GM12878 (cell line): ENCODE measurements around the gene RAB36. TPM values are rescaled to one million over a fixed set of nuclear protein-coding genes. Genes with fewer than 3 reads are reported as not detected.

Experiments
- ATAC-seq: fragments of 200-7000 bp; cut with Tn5 transposase; 3 replicates; pipeline ENCODE4 v1.9.1; 2020; ENCODE audit warnings: mild to moderate bottlenecking, moderate library complexity
- BruUV-seq: library from RNA; stranded (reverse); fragments of 400-500 nt; replicated peaks from 2 replicates; lab custom pipeline; 2021; lab: Mats Ljungman, UMichigan
- CTCF ChIA-PET: fragments of 300-600 bp; sonication (Branson Sonifier 250); formaldehyde crosslinking; extraction: SDS; loops from one replicate; lab custom pipeline; 2021; ENCODE audit warnings: inconsistent platforms; lab: Yijun Ruan, JAX
- POLR2A ChIA-PET: fragments of 350-600 bp; formaldehyde crosslinking; extraction: SDS; loops from one replicate; lab custom pipeline; 2021; ENCODE audit warnings: inconsistent platforms; lab: Charles Lee
- RAD21 ChIA-PET: fragments of 300-600 bp; sonication (Branson Sonifier 250); formaldehyde crosslinking; loops from one replicate; lab custom pipeline; 2023; ENCODE audit warnings: antibody characterized with exemption; ENCODE audit not compliant: unreplicated experiment; lab: Charles Lee
- SMC1A ChIA-PET: fragments of 300-600 bp; sonication (Branson Sonifier 250); formaldehyde crosslinking; loops from one replicate; lab custom pipeline; 2023; ENCODE audit not compliant: unreplicated experiment, uncharacterized antibody; lab: Charles Lee
- DNase-seq: peaks from one replicate; pipeline ENCODE4 v3.0.0-alpha.2; 2011; ENCODE audit warnings: low read depth, low spot score
- FAIRE-seq: peaks from 3 replicates; lab custom pipeline; 2011; peaks lifted over from hg19 to GRCh38; lab: Jason Lieb, UNC
- H2AFZ ChIP-seq: 2 replicates; pipeline ENCODE4 v1.6.0; 2011; ENCODE audit warnings: low read depth, low read length, control low read depth; ENCODE audit not compliant: control insufficient read depth
- H3K27ac ChIP-seq: 2 replicates; pipeline ENCODE4 v1.5.1; 2011; ENCODE audit warnings: control low read depth; ENCODE audit not compliant: control insufficient read depth, insufficient read depth
- H3K27me3 ChIP-seq, 2 experiments: replicated peaks in 1 of 2; 2 replicates each; pipeline versions ENCODE4 v1.6.0 to v1.6.1; 2011; ENCODE audit warnings: low read length in 1 of 2; ENCODE audit not compliant: control insufficient read depth in 2 of 2, insufficient read depth in 2 of 2
- H3K36me3 ChIP-seq, 2 experiments: 2 replicates each; pipeline ENCODE4 v1.5.1; 2011; ENCODE audit warnings: low read length in 1 of 2; ENCODE audit not compliant: control insufficient read depth in 2 of 2, insufficient read depth in 2 of 2
- H3K4me1 ChIP-seq: 2 replicates; pipeline ENCODE4 v1.6.1; 2011; ENCODE audit warnings: mild to moderate bottlenecking, low read length, moderate library complexity, mixed read lengths; ENCODE audit not compliant: control insufficient read depth, insufficient read depth
- H3K4me2 ChIP-seq: 2 replicates; pipeline ENCODE4 v1.6.0; 2011; ENCODE audit warnings: control low read depth; ENCODE audit not compliant: control insufficient read depth, insufficient read depth
- H3K4me3 ChIP-seq: fragments of 200-600 bp; sonication (generic); 2 replicates; pipeline ENCODE4 v1.5.1; 2016
- H3K79me2 ChIP-seq: 2 replicates; pipeline ENCODE4 v1.6.0; 2011; ENCODE audit warnings: low read length; ENCODE audit not compliant: control insufficient read depth, insufficient read depth
- H3K9ac ChIP-seq: 2 replicates; pipeline ENCODE4 v1.8.0; 2011; ENCODE audit warnings: low read length, control low read depth, mixed read lengths; ENCODE audit not compliant: control insufficient read depth, insufficient read depth
- H3K9me3 ChIP-seq: replicated peaks from 3 replicates; pipeline ENCODE4 v1.5.1; 2011; ENCODE audit warnings: mild to moderate bottlenecking, low read length; ENCODE audit not compliant: control insufficient read depth, insufficient read depth
- H4K20me1 ChIP-seq: 2 replicates; pipeline ENCODE4 v1.6.0; 2011; ENCODE audit not compliant: control insufficient read depth, insufficient read depth
- ATF7 ChIP-seq: fragments of 450-650 bp; IDR thresholded peaks from 2 replicates; pipeline ENCODE4 v1.6.1; 2016; ENCODE audit warnings: low read depth, mild to moderate bottlenecking
- CEBPB ChIP-seq, 2 experiments: fragments of 150-350 bp in 1 of 2; IDR thresholded peaks; 2 replicates each; pipeline ENCODE4 v1.6.1; 2012 to 2014; ENCODE audit warnings: low read depth in 2 of 2, low read length in 2 of 2, borderline replicate concordance in 1 of 2, inconsistent platforms in 1 of 2
- EP300 ChIP-seq, 2 experiments: fragments of 150-350 bp in 1 of 2; IDR thresholded peaks; 2 replicates each; pipeline ENCODE4 v1.6.1; 2011 to 2012; ENCODE audit warnings: low read depth in 2 of 2, low read length in 2 of 2, borderline replicate concordance in 1 of 2, improper control_type of control experiment in 1 of 2, inconsistent platforms in 1 of 2; ENCODE audit not compliant: control insufficient read depth in 1 of 2
- SP1 ChIP-seq: IDR thresholded peaks from one replicate; pipeline ENCODE4 v1.6.1; 2011; ENCODE audit warnings: low read depth, low read length
- ZNF622 ChIP-seq: fragments of 450-650 bp; IDR thresholded peaks from 2 replicates; pipeline ENCODE4 v1.6.1; 2017; ENCODE audit warnings: mild to moderate bottlenecking, inconsistent platforms
- WGBS: methylation state at CpG from one replicate; pipeline ENCODE4 v1.1.6; 2016; ENCODE audit warnings: low lambda C conversion rate; ENCODE audit not compliant: insufficient replicate concordance, insufficient coverage; ENCODE audit errors: missing lambda C conversion rate; 5-methylcytosine and 5-hydroxymethylcytosine counted together
- in situ Hi-C: fragments of 300-500 bp; cut with MboI; formaldehyde crosslinking; loops from 9 replicates; pipeline ENCODE4 v1.14.3; 2018; ENCODE audit warnings: mixed read lengths
- intact Hi-C: fragments of 100-400 bp; cut with micrococcal nuclease; formaldehyde crosslinking; loops from one replicate; pipeline ENCODE4 v1.14.2; 2022; ENCODE audit not compliant: unreplicated experiment
- polyA plus RNA-seq, 11 experiments: library from polyadenylated mRNA; depleted of rRNA in 4 of 11; unstranded in 6 of 11; stranded (reverse) in 5 of 11; fragments of >200 nt; fragmentation: Nextera tagmentation in 4 of 11; fragmentation: Illumina TruSeq in 1 of 11; extraction: Ambion mirVana in 4 of 11; extraction: Trizol in 1 of 11; gene quantifications; 1 replicate in 1 of 11; 2 replicates in 10 of 11; pipeline versions ENCODE4 v1.2.1 to v1.2.3, GENCODE V29; 2011 to 2016; ENCODE audit warnings: inconsistent platforms in 2 of 11, missing spikeins in 2 of 11, low read depth in 1 of 11
- total RNA-seq, 4 experiments: library from RNA; depleted of rRNA in 3 of 4; stranded (reverse); fragments of >200 nt in 3 of 4; fragmentation: Illumina TruSeq in 1 of 4; extraction: Trizol in 1 of 4; gene quantifications; 2 replicates each; pipeline versions ENCODE4 v1.2.1 to v1.2.3, GENCODE V29; 2013 to 2021

RAB36 gene
- total and polyA plus RNA-seq, 10 of the 15 experiments (the other 5 are each of a cell fraction or from before 2014, with no cell fraction given): 0.31 to 2.7 (median 1.1) TPM

GRCh38 chr22:23156286-23156685, 11.0 kb downstream of the RAB36 start:
- intact Hi-C loops: no loop called here
- BruUV-seq: no TSS peak
- ATAC-seq (no peak), FAIRE-seq (no peak), DNase-seq (no peak)
- H3K9ac ChIP-seq: no peak overlapping the region
- in situ Hi-C loops: no loop called here
- ChIA-PET POLR2A (interaction anchor here (2.4 kb wide), 1 partner anchor 10 kb away, joined by 9 read pairs; the partner anchor contains the start of gene RAB36), CTCF (interaction anchor here (1.2 to 2.7 kb wide), 4 partner anchors 9 to 125 kb away, joined by 3 to 10 read pairs (median 6); no protein-coding TSS in a partner anchor), SMC1A (interaction anchor here (0.8 to 2.3 kb wide), 2 partner anchors 17 to 24 kb away, joined by 3 to 6 read pairs; no protein-coding TSS in a partner anchor), RAD21 (interaction anchor here (1.4 kb wide), 1 partner anchor 18 kb away, joined by 3 read pairs; no protein-coding TSS in a partner anchor)
- H3K4me2 ChIP-seq: no peak overlapping the region
- H3K27me3 ChIP-seq: no peaks in the 10 kb centered on the region
- H4K20me1 ChIP-seq: no peaks in the 10 kb centered on the region
- no peaks in the 10 kb centered on the region for H3K9me3 ChIP-seq
- no peak overlapping the region for H2AFZ ChIP-seq
- H3K4me1 ChIP-seq: peaks cover 12% of the 10 kb centered on the region
- TF ChIP-seq ZNF622 (no peak), ATF7 (no peak), EP300 (IDR thresholded peaks at IDR 0.05; ENCODE audit: borderline replicate concordance in 1 of 2, control insufficient read depth in 1 of 2, low read depth in 2 of 2, low read length in 2 of 2) (no peak), CEBPB (IDR thresholded peaks at IDR 0.05; ENCODE audit: borderline replicate concordance in 1 of 2, low read depth in 2 of 2, low read length in 2 of 2) (no peak), SP1 (no peak)
- H3K4me3 ChIP-seq: no peak overlapping the region
- no peak overlapping the region for H3K27ac ChIP-seq
- no peaks in the 10 kb centered on the region for H3K79me2 ChIP-seq
- no peaks in the 10 kb centered on the region for H3K36me3 ChIP-seq
- 61% methylated on average over 8 of the region's 8 CpGs for WGBS
